RWPE1 (cell line): ENCODE data around the gene HCST.

ENCODE experiments used
- CTCF ChIA-PET: fragments of 350-600 bp; sonication (Branson Sonifier 250); formaldehyde crosslinking; extraction: SDS; loops from one replicate; lab custom pipeline; 2021; lab: Yijun Ruan, JAX
- POLR2A ChIA-PET: fragments of 400-600 bp; formaldehyde crosslinking; extraction: SDS; loops from one replicate; lab custom pipeline; 2020; ENCODE audit warnings: antibody characterized with exemption; ENCODE audit not compliant: low non-redundant PET; lab: Yijun Ruan, JAX
- DNase-seq: peaks from one replicate; pipeline ENCODE4 v3.0.0; 2012; ENCODE audit warnings: low spot score
- H3K27ac ChIP-seq: fragments of 450-650 bp; 2 replicates; pipeline ENCODE4 v1.5.1; 2017
- TF ChIP-seq, protein P1 (sequence below): fragments of 450-650 bp; conservative IDR thresholded peaks from 2 replicates; pipeline ENCODE4 v1.5.1; 2017; ENCODE audit warnings: low read depth, mild to moderate bottlenecking

HCST gene

GRCh38 chr19:35931874-35932202 is 29.5 kb downstream of the HCST start:
- TF ChIP-seq, protein P1, sequence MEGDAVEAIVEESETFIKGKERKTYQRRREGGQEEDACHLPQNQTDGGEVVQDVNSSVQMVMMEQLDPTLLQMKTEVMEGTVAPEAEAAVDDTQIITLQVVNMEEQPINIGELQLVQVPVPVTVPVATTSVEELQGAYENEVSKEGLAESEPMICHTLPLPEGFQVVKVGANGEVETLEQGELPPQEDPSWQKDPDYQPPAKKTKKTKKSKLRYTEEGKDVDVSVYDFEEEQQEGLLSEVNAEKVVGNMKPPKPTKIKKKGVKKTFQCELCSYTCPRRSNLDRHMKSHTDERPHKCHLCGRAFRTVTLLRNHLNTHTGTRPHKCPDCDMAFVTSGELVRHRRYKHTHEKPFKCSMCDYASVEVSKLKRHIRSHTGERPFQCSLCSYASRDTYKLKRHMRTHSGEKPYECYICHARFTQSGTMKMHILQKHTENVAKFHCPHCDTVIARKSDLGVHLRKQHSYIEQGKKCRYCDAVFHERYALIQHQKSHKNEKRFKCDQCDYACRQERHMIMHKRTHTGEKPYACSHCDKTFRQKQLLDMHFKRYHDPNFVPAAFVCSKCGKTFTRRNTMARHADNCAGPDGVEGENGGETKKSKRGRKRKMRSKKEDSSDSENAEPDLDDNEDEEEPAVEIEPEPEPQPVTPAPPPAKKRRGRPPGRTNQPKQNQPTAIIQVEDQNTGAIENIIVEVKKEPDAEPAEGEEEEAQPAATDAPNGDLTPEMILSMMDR = peak; percentile 57
- DNase-seq = no peak
- no peak overlapping the region for H3K27ac ChIP-seq
- POLR2A ChIA-PET = no interaction called here
- CTCF ChIA-PET = interaction anchor here (0.6 to 0.9 kb wide), 4 partner anchors 13 to 51 kb away, joined by 3 to 4 read pairs (median 3); no protein-coding TSS in a partner anchor

- CTCF ChIA-PET = interaction anchor here (0.6 kb wide), 2 partner anchors 51 to 52 kb away, joined by 3 read pairs; no protein-coding TSS in a partner anchor
- no peak for DNase-seq
- POLR2A ChIA-PET = no interaction called here
- H3K27ac ChIP-seq = no peak overlapping the region
- TF ChIP-seq, protein P1 = no peak
Observed at GRCh38 chr19:35932291-35932936, 30.1 kb downstream of the HCST start.

DNA sequence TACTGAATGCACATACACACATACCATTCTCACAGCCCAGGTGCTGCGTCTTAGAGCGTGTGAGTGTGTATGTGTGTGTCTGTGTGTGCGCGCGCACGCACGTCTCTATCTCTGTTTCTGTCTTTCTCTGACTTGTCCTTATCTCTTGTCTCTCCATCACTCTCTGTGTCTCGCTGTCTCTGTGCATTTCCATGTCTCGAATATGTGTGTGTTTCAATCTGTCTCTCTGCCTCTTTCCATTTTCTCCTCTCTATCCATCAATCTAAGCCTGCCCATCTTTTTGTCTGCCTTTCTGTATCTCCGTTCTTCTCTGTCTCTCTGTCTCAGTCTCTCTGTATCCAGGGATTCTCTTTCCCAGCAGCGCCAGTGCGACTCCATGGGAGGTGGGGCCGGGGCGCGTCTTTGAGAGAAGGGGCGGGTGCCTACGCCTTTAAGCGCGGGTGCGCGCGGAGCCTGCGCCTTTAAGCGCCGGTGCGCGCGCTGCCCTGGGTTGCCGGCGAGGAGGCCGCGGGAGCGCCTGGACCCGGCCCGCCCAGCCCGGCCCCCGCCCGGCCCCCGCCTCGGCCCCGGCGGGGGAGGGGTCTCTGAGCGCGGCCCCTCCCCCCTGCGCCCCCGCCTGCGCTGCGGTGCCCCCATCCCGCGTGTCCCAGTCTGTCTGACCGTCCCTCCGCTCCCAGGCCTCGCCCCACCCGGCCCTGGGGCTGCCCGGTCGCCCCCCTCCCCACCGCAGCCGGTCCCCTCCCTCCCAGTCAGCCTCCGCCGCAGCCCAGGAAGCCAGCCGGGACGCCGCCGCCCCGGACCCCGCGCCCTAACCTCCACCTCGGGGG is 33.8 kb downstream of the HCST start, which contains the start of gene LRFN3:
TSS of gene LRFN3 (plus strand) at position 464 of the 827 bp plus-strand sequence. CDS start 3,052 bp downstream, outside the sequence.
- H3K27ac ChIP-seq = peak within 1 kb of the TSS; percentile 71
- CTCF ChIA-PET = no interaction called here
- POLR2A ChIA-PET = no interaction called here

DNA sequence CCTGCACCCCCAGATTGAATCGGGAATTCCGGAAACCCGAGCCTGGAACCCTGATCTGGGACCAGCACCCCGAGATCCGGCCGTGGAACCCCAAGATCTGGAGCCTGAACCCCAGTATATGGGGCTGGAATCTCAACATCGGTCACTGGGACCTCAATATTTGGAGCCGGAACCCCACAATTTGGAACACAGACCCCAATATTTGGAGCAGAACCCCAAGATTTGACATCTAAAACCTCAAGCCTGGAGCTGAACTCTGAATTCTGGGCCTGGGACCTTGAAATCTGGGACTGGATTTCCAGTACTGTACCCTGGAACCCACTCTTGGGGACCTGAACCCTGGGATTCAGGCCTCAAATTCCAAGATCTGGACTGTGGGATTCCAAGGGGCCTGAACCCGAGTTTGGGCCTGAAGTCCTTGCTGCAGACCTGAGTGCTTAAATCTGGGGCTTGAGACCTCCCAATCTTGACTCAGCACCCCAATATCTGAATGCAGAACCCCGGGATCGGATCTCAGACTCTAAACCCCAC is 34.5 kb downstream of the HCST start:
- no peak for DNase-seq
- ChIA-PET CTCF (interaction anchor here (0.6 to 2.1 kb wide), 2 partner anchors 10 to 1406 kb away, joined by 3 to 7 read pairs; no protein-coding TSS in a partner anchor), POLR2A (no interaction called here)
- TF ChIP-seq, protein P1 = no peak
- H3K27ac ChIP-seq = peak overlapping the region; percentile 71

More for the DNA sequence above, 33.8 kb downstream of the HCST start, which contains the start of gene LRFN3:
- DNase-seq = peak; percentile 55
- TF ChIP-seq, protein P1 = no peak

- no peak for DNase-seq
- ChIA-PET POLR2A (interaction anchor here (0.6 kb wide), 1 partner anchor 49 kb away, joined by 3 read pairs; no protein-coding TSS in a partner anchor), CTCF (interaction anchor here (0.6 to 2.1 kb wide), 2 partner anchors 9 to 1405 kb away, joined by 3 to 7 read pairs; no protein-coding TSS in a partner anchor)
- H3K27ac ChIP-seq = peak overlapping the region; percentile 71
- TF ChIP-seq, protein P1 = no peak
Observed at GRCh38 chr19:35937345-35938281, 35.3 kb downstream of the HCST start.
